HCT116 (cell line): ENCODE measurements around the gene KASH5. TPM values are rescaled to one million over a fixed set of nuclear protein-coding genes. Genes with fewer than 3 reads are reported as not detected.

ENCODE experiments used
- ATAC-seq: fragments of 200-7000 bp; cut with Tn5 transposase; 2 replicates; pipeline ENCODE4 v1.9.1; 2020; ENCODE audit warnings: mild to moderate bottlenecking, moderate library complexity
- BruUV-seq: library from RNA; stranded (reverse); fragments of 400-500 nt; replicated peaks from 2 replicates; lab custom pipeline; 2021; lab: Mats Ljungman, UMichigan
- CTCF ChIA-PET: fragments of 300-600 bp; sonication (Branson Sonifier 250); formaldehyde crosslinking; loops from one replicate; lab custom pipeline; 2021; ENCODE audit warnings: antibody characterized with exemption; lab: Charles Lee
- POLR2A ChIA-PET: fragments of 300-600, 350-600 bp; sonication (Branson Sonifier 250); formaldehyde crosslinking; loops from one replicate; lab custom pipeline; 2021; ENCODE audit warnings: antibody characterized with exemption; lab: Charles Lee
- RAD21 ChIA-PET, 2 experiments: fragments of 300-600 bp; sonication (Branson Sonifier 250); formaldehyde crosslinking; loops; one replicate each; lab custom pipeline; 2023; ENCODE audit warnings: low total read pairs in 2 of 2; ENCODE audit not compliant: uncharacterized antibody in 2 of 2, unreplicated experiment in 2 of 2, low non-redundant PET in 1 of 2; lab: Charles Lee
- DNase-seq: peaks from one replicate; pipeline ENCODE4 v3.0.0-alpha.2; 2010; ENCODE audit warnings: low read depth, low spot score
- H2AFZ ChIP-seq: fragments of 200-600 bp; shearing (Covaris generic), sonication (generic); 2 replicates; pipeline ENCODE4 v1.6.1; 2017; ENCODE audit warnings: low read depth, mixed run types, mixed read lengths, antibody characterized with exemption, low read length; ENCODE audit not compliant: poor library complexity, severe bottlenecking
- H3K27ac ChIP-seq: 2 replicates; pipeline ENCODE4 v1.5.1; 2012; ENCODE audit warnings: low read depth, low read length
- H3K27me3 ChIP-seq: fragments of 200-600 bp; sonication (generic); 2 replicates; pipeline ENCODE4 v1.6.1; 2016; ENCODE audit warnings: mixed run types, low read length, mixed read lengths; ENCODE audit not compliant: insufficient read depth
- H3K36me3 ChIP-seq, 2 experiments: fragments of 200-500 bp in 1 of 2; fragments of 200-600 bp in 1 of 2; sonication (Bioruptor generic) in 1 of 2; sonication (generic) in 1 of 2; 2 replicates each; pipeline versions ENCODE4 v1.5.1 to v1.6.1; 2014 to 2016; ENCODE audit warnings: low read length in 2 of 2, inconsistent platforms in 1 of 2, mixed read lengths in 1 of 2, mixed run types in 1 of 2; ENCODE audit not compliant: insufficient read depth in 2 of 2, control insufficient read depth in 1 of 2
- H3K4me1 ChIP-seq, 2 experiments: fragments of 200-600 bp in 1 of 2; sonication (generic) in 1 of 2; 2 replicates each; pipeline versions ENCODE4 v1.5.1 to v1.6.1; 2012 to 2017; ENCODE audit warnings: low read length in 2 of 2, inconsistent platforms in 1 of 2, mild to moderate bottlenecking in 1 of 2, mixed read lengths in 1 of 2, mixed run types in 1 of 2, moderate library complexity in 1 of 2; ENCODE audit not compliant: insufficient read depth in 2 of 2, control insufficient read depth in 1 of 2
- H3K4me2 ChIP-seq: fragments of 200-600 bp; sonication (generic); 2 replicates; pipeline ENCODE4 v1.6.1; 2017; ENCODE audit warnings: mixed run types, low read length, mixed read lengths
- H3K4me3 ChIP-seq, 2 experiments: fragments of 200-600 bp in 1 of 2; sonication (generic) in 1 of 2; replicated peaks in 1 of 2; 2 replicates each; pipeline ENCODE4 v1.5.1; 2011 to 2016; ENCODE audit warnings: low read length in 2 of 2, control low read depth in 1 of 2, low read depth in 1 of 2, mild to moderate bottlenecking in 1 of 2, mixed read lengths in 1 of 2, mixed run types in 1 of 2
- H3K79me2 ChIP-seq: fragments of 200-600 bp; sonication (generic); 2 replicates; pipeline ENCODE4 v1.6.1; 2017; ENCODE audit warnings: mild to moderate bottlenecking, mixed run types, low read length, moderate library complexity, mixed read lengths; ENCODE audit not compliant: insufficient read depth
- H3K9ac ChIP-seq: fragments of 200-600 bp; sonication (generic); 2 replicates; pipeline ENCODE4 v1.6.1; 2016; ENCODE audit warnings: low read length, mixed read lengths
- H3K9me2 ChIP-seq: fragments of 200-600 bp; sonication (generic), shearing (Covaris generic); 2 replicates; pipeline ENCODE4 v1.6.1; 2017; ENCODE audit warnings: mixed run types, mild to moderate bottlenecking, moderate library complexity; ENCODE audit not compliant: insufficient read depth
- H3K9me3 ChIP-seq, 2 experiments: fragments of 200-500 bp in 1 of 2; fragments of 200-600 bp in 1 of 2; sonication (Bioruptor generic) in 1 of 2; sonication (generic) in 1 of 2; 2 replicates each; pipeline ENCODE4 v1.6.1; 2014 to 2017; ENCODE audit warnings: low read length in 2 of 2, mixed read lengths in 2 of 2, inconsistent platforms in 1 of 2, low read depth in 1 of 2, mild to moderate bottlenecking in 1 of 2, mixed run types in 1 of 2, moderate library complexity in 1 of 2; ENCODE audit not compliant: control insufficient read depth in 1 of 2, insufficient read depth in 1 of 2
- H4K20me1 ChIP-seq: fragments of 200-600 bp; sonication (generic), shearing (Covaris generic); 2 replicates; pipeline ENCODE4 v1.6.1; 2017; ENCODE audit warnings: mixed run types, mild to moderate bottlenecking, moderate library complexity; ENCODE audit not compliant: insufficient read depth
- CBX3 ChIP-seq: IDR thresholded peaks from 2 replicates; pipeline ENCODE4 v1.6.1; 2012; ENCODE audit warnings: low read depth
- CEBPB ChIP-seq: IDR thresholded peaks from 2 replicates; pipeline ENCODE4 v1.6.1; 2012; ENCODE audit warnings: low read depth
- EGR1 ChIP-seq: IDR thresholded peaks from 2 replicates; pipeline ENCODE4 v1.6.1; 2012; ENCODE audit warnings: low read depth
- EZH2phosphoT487 ChIP-seq: fragments of 200-600 bp; IDR thresholded peaks from 2 replicates; pipeline ENCODE4 v1.6.1; 2018; ENCODE audit warnings: antibody characterized with exemption, borderline replicate concordance
- FOSL1 ChIP-seq: IDR thresholded peaks from 2 replicates; pipeline ENCODE4 v1.6.1; 2012; ENCODE audit warnings: low read depth
- POLR2A ChIP-seq: IDR thresholded peaks from 2 replicates; pipeline ENCODE4 v1.7.0; 2011; ENCODE audit warnings: borderline replicate concordance; ENCODE audit not compliant: insufficient read depth, insufficient read length; ENCODE audit errors: extremely low read depth
- SIN3A ChIP-seq: IDR thresholded peaks from 2 replicates; pipeline ENCODE4 v1.6.1; 2012; ENCODE audit warnings: low read depth
- SP1 ChIP-seq: IDR thresholded peaks from 2 replicates; pipeline ENCODE4 v1.6.1; 2012; ENCODE audit warnings: low read depth
- SRF ChIP-seq: IDR thresholded peaks from 2 replicates; pipeline ENCODE4 v1.6.1; 2012; ENCODE audit warnings: low read depth
- TCF7L2 ChIP-seq: IDR thresholded peaks from 2 replicates; pipeline ENCODE4 v1.7.0; 2011; ENCODE audit warnings: borderline replicate concordance, inconsistent platforms; ENCODE audit not compliant: insufficient read depth, insufficient read length; ENCODE audit errors: extremely low read depth
- ZFX ChIP-seq: fragments of 450-650 bp; IDR thresholded peaks from 2 replicates; pipeline ENCODE4 v1.6.1; 2017
- intact Hi-C: fragments of 100-400 bp; cut with micrococcal nuclease; formaldehyde crosslinking; loops from 2 replicates; pipeline ENCODE4 v1.10.0; 2022
- total RNA-seq: library from RNA; stranded (reverse); gene quantifications from one replicate; pipeline ENCODE4 v1.2.1, GENCODE V29; 2021; ENCODE audit not compliant: unreplicated experiment
- TF ChIP-seq, protein P1 (sequence below): IDR thresholded peaks from 2 replicates; pipeline ENCODE4 v1.6.1; 2012
- TF ChIP-seq, protein P2 (sequence below): IDR thresholded peaks from 2 replicates; pipeline ENCODE4 v1.6.1; 2011; ENCODE audit warnings: mild to moderate bottlenecking, low read length, moderate library complexity; ENCODE audit not compliant: insufficient replicate concordance; ENCODE audit errors: extremely low read depth
- TF ChIP-seq, protein P3 (sequence below): IDR thresholded peaks from 2 replicates; pipeline ENCODE4 v1.6.1; 2012
- TF ChIP-seq, protein P4 (sequence below): IDR thresholded peaks from 2 replicates; pipeline ENCODE4 v1.6.1; 2012; ENCODE audit warnings: low read depth
- TF ChIP-seq, protein P5 (sequence below), 3 experiments: fragments of 200-600 bp in 1 of 3; sonication (generic) in 1 of 3; IDR thresholded peaks in 2 of 3; conservative IDR thresholded peaks in 1 of 3; 2 replicates each; pipeline ENCODE4 v1.5.1; 2012 to 2017; ENCODE audit warnings: low read depth in 2 of 3, low read length in 2 of 3, antibody characterized with exemption in 1 of 3, borderline replicate concordance in 1 of 3, control low read depth in 1 of 3, mild to moderate bottlenecking in 1 of 3, mixed read lengths in 1 of 3, mixed run types in 1 of 3, moderate library complexity in 1 of 3; ENCODE audit not compliant: insufficient read depth in 1 of 3

KASH5 gene
- total RNA-seq, 1 experiment from 2014 or later: not detected

DNA sequence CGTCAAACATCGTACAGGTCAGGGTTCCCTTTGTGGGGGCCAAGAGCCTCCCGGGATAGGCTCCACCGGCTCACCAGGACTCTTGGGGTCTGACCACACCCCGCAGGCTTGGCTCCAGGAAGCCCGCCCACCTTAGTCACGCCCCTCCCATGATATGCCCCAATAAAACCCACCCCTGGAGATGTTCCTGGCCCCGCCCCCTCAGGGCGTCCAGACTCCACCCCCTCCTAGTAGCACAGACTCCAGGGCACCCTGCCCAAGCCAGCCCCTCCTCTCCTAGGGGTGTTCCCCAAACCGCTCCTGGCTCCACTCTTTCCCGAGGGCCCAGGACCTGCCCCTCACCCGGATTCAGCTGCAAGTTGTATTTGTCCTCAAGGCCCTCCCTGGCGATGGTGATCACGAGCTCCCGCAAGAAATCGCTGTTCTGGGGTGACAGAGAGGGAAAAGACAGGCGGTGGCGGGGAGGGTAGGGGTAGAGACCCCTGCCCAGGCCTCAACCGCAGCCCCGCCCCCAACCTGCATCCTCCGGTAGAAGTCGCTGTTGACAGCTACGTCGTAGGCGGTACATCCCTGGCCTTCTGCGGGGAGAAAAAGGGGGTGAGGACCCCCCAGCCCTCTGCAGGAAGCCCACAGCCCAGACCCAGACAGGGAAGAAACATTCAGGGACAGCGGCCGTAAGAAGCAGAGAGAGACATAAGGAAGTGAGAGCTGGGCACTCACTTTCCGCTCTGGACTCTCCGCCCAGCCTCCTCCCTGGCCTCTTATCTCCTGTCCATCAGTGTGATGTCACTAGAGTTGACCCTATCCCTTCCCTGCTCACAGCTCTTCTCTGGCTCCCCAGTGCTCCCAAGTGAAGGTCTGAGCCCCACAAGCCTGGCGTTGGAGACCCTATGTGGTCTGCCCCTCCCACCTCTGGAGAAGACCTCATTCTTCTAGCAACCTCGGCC, 59.7 kb downstream of the KASH5 start (continued):
- TF ChIP-seq, protein P1, sequence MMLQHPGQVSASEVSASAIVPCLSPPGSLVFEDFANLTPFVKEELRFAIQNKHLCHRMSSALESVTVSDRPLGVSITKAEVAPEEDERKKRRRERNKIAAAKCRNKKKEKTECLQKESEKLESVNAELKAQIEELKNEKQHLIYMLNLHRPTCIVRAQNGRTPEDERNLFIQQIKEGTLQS: no peak
- TF ChIP-seq SIN3A (no peak), SRF (no peak), SP1 (no peak), FOSL1 (no peak), CEBPB (no peak), ZFX (no peak), POLR2A (no peak), CBX3 (no peak)
- TF ChIP-seq, protein P2, sequence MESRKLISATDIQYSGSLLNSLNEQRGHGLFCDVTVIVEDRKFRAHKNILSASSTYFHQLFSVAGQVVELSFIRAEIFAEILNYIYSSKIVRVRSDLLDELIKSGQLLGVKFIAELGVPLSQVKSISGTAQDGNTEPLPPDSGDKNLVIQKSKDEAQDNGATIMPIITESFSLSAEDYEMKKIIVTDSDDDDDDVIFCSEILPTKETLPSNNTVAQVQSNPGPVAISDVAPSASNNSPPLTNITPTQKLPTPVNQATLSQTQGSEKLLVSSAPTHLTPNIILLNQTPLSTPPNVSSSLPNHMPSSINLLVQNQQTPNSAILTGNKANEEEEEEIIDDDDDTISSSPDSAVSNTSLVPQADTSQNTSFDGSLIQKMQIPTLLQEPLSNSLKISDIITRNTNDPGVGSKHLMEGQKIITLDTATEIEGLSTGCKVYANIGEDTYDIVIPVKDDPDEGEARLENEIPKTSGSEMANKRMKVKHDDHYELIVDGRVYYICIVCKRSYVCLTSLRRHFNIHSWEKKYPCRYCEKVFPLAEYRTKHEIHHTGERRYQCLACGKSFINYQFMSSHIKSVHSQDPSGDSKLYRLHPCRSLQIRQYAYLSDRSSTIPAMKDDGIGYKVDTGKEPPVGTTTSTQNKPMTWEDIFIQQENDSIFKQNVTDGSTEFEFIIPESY: no peak
- TF ChIP-seq, protein P3, sequence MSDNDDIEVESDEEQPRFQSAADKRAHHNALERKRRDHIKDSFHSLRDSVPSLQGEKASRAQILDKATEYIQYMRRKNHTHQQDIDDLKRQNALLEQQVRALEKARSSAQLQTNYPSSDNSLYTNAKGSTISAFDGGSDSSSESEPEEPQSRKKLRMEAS: no peak

DNA sequence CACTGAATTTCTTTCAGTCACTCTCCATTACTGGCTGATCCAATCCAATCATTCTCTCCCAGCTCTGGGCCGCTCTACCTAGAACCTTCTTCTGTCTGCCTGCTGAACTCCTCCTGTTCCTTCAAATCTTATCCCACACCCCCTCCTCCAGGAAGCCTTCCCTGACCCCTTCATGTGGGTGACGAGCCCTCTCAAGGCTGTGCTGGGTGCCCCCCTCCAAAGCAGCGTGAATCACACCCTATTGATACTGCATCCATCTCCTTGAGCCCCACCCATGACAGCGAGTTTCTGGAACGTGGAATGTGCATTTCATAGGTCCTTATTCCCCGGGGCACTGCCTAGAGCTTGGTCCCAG, 60.4 kb downstream of the KASH5 start:
- H3K4me1 ChIP-seq: peaks cover 17 to 42% of the 10 kb centered on the region in 2 experiments; a peak in 3 of 4 replicates
- H3K79me2 ChIP-seq: peaks cover 25% of the 10 kb centered on the region
- no peak overlapping the region; the same call in 1 of the 2 replicates for H3K27ac ChIP-seq
- POLR2A ChIA-PET: no interaction called here
- H3K9me2 ChIP-seq: no peaks in the 10 kb centered on the region
- intact Hi-C loops: no loop called here
- ATAC-seq (no peak), DNase-seq (no peak)
- no peak overlapping the region for H3K9ac ChIP-seq
- no peak overlapping the region for H2AFZ ChIP-seq
- no peak overlapping the region for H3K4me2 ChIP-seq
- H3K27me3 ChIP-seq: no peaks in the 10 kb centered on the region
- H3K9me3 ChIP-seq: no peaks in the 10 kb centered on the region
- no peaks in the 10 kb centered on the region for H4K20me1 ChIP-seq
- no TSS peak for BruUV-seq
- CTCF ChIA-PET: no interaction called here
- RAD21 ChIA-PET: no interaction called here
- H3K36me3 ChIP-seq: peaks cover 14 to 16% of the 10 kb centered on the region in 2 experiments; a peak in 2 of 4 replicates
- H3K4me3 ChIP-seq: no peak overlapping the region
- TF ChIP-seq EGR1: no peak
- TF ChIP-seq, protein P4, sequence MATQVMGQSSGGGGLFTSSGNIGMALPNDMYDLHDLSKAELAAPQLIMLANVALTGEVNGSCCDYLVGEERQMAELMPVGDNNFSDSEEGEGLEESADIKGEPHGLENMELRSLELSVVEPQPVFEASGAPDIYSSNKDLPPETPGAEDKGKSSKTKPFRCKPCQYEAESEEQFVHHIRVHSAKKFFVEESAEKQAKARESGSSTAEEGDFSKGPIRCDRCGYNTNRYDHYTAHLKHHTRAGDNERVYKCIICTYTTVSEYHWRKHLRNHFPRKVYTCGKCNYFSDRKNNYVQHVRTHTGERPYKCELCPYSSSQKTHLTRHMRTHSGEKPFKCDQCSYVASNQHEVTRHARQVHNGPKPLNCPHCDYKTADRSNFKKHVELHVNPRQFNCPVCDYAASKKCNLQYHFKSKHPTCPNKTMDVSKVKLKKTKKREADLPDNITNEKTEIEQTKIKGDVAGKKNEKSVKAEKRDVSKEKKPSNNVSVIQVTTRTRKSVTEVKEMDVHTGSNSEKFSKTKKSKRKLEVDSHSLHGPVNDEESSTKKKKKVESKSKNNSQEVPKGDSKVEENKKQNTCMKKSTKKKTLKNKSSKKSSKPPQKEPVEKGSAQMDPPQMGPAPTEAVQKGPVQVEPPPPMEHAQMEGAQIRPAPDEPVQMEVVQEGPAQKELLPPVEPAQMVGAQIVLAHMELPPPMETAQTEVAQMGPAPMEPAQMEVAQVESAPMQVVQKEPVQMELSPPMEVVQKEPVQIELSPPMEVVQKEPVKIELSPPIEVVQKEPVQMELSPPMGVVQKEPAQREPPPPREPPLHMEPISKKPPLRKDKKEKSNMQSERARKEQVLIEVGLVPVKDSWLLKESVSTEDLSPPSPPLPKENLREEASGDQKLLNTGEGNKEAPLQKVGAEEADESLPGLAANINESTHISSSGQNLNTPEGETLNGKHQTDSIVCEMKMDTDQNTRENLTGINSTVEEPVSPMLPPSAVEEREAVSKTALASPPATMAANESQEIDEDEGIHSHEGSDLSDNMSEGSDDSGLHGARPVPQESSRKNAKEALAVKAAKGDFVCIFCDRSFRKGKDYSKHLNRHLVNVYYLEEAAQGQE: no peak
- TF ChIP-seq, protein P1: no peak
- TF ChIP-seq, protein P5, sequence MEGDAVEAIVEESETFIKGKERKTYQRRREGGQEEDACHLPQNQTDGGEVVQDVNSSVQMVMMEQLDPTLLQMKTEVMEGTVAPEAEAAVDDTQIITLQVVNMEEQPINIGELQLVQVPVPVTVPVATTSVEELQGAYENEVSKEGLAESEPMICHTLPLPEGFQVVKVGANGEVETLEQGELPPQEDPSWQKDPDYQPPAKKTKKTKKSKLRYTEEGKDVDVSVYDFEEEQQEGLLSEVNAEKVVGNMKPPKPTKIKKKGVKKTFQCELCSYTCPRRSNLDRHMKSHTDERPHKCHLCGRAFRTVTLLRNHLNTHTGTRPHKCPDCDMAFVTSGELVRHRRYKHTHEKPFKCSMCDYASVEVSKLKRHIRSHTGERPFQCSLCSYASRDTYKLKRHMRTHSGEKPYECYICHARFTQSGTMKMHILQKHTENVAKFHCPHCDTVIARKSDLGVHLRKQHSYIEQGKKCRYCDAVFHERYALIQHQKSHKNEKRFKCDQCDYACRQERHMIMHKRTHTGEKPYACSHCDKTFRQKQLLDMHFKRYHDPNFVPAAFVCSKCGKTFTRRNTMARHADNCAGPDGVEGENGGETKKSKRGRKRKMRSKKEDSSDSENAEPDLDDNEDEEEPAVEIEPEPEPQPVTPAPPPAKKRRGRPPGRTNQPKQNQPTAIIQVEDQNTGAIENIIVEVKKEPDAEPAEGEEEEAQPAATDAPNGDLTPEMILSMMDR (IDR thresholded peaks at IDR 0.05 in 2 of 3, conservative IDR thresholded peaks at IDR 0.05 in 1 of 3; ENCODE audit: borderline replicate concordance in 1 of 3, insufficient read depth in 1 of 3, low read depth in 2 of 3, low read length in 2 of 3): no peak
- TF ChIP-seq EZH2phosphoT487: no peak
- no peak for TF ChIP-seq TCF7L2
- TF ChIP-seq SIN3A: no peak
- no peak for TF ChIP-seq SRF
- TF ChIP-seq FOSL1: no peak
